ENCODE data around the gene TRAF3.

DNA sequence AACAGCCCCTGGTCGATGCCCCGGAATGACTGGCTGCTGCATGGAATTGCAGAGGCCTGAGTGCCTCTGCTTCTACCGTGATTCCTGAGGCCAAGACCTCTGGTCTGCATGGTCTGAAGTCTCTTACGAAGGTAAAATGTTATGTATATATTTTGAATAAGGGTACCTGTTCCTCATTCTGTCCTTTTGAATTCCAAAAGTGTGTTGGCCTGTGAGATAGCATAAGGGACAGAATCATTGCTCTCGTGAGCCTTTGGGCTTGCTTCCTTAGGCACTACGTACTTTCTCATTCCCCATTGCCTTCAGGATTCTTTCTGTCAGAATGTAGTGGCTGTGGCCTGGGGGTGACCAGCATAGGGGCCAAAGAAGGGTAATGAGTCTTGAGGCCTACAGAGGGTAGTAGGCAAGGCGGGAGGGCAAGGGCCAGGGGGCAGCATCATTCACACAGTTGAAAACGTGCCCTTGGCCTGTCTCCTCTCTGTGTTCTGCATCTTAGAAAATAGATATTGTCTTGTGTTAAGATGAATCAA lies 19.5 kb downstream of the TRAF3 start:
- TF ChIP-seq ZNF274 (IDR thresholded peaks at IDR 0.05; ENCODE audit: low read depth, low read length) = no peak
- TF ChIP-seq YY1 (IDR thresholded peaks at IDR 0.05; ENCODE audit: insufficient read depth, insufficient read length) = no peak
- no peak for TF ChIP-seq SUZ12 (IDR thresholded peaks at IDR 0.05; ENCODE audit: extremely low read depth, insufficient read depth, insufficient read length)

Data from NT2/D1 (cell line).